ENCODE data around the gene ARFGEF3. TPM values are rescaled to one million over a fixed set of nuclear protein-coding genes. Genes with fewer than 3 reads are reported as not detected.

Gene ARFGEF3
- total and polyA plus RNA-seq, 2 experiments from 2014 or later = 5.8 to 24.6 TPM

DNA sequence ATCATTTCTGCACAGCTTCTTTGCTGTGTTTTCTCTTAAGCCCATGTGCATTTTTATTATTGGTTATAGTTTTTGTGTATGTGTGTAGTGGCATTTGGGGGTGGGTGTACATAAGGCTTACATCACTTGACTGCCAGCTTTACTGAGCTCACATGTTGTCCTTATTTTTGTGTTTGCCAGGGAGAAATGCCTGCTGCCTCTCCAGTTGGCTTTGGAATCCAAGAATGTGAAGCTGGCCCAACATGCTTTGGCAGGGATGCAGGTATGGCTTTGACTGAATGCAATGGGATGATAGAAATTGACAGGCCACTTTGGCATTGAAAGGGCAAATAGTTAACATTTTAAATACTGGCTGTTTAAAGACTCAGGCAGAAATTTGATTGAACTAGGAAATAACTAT, 45.1 kb downstream of the ARFGEF3 start:
- no peaks in the 10 kb centered on the region for H3K79me2 ChIP-seq (replicated peaks; ENCODE audit: insufficient read depth)
- no peaks in the 10 kb centered on the region for H3K36me3 ChIP-seq (ENCODE audit: insufficient read depth)
- H3F3A ChIP-seq (replicated peaks; ENCODE audit: low read depth) = no peaks in the 10 kb centered on the region
- H3K4me3 Mint-ChIP-seq = no peak overlapping the region
- H3K36me3 Mint-ChIP-seq (ENCODE audit: low read depth) = no peaks in the 10 kb centered on the region
- TF ChIP-seq CREB1 (CRISPR knock-in tag; IDR thresholded peaks at IDR 0.05; ENCODE audit: low read depth) = no peak
- TF ChIP-seq, protein P1, sequence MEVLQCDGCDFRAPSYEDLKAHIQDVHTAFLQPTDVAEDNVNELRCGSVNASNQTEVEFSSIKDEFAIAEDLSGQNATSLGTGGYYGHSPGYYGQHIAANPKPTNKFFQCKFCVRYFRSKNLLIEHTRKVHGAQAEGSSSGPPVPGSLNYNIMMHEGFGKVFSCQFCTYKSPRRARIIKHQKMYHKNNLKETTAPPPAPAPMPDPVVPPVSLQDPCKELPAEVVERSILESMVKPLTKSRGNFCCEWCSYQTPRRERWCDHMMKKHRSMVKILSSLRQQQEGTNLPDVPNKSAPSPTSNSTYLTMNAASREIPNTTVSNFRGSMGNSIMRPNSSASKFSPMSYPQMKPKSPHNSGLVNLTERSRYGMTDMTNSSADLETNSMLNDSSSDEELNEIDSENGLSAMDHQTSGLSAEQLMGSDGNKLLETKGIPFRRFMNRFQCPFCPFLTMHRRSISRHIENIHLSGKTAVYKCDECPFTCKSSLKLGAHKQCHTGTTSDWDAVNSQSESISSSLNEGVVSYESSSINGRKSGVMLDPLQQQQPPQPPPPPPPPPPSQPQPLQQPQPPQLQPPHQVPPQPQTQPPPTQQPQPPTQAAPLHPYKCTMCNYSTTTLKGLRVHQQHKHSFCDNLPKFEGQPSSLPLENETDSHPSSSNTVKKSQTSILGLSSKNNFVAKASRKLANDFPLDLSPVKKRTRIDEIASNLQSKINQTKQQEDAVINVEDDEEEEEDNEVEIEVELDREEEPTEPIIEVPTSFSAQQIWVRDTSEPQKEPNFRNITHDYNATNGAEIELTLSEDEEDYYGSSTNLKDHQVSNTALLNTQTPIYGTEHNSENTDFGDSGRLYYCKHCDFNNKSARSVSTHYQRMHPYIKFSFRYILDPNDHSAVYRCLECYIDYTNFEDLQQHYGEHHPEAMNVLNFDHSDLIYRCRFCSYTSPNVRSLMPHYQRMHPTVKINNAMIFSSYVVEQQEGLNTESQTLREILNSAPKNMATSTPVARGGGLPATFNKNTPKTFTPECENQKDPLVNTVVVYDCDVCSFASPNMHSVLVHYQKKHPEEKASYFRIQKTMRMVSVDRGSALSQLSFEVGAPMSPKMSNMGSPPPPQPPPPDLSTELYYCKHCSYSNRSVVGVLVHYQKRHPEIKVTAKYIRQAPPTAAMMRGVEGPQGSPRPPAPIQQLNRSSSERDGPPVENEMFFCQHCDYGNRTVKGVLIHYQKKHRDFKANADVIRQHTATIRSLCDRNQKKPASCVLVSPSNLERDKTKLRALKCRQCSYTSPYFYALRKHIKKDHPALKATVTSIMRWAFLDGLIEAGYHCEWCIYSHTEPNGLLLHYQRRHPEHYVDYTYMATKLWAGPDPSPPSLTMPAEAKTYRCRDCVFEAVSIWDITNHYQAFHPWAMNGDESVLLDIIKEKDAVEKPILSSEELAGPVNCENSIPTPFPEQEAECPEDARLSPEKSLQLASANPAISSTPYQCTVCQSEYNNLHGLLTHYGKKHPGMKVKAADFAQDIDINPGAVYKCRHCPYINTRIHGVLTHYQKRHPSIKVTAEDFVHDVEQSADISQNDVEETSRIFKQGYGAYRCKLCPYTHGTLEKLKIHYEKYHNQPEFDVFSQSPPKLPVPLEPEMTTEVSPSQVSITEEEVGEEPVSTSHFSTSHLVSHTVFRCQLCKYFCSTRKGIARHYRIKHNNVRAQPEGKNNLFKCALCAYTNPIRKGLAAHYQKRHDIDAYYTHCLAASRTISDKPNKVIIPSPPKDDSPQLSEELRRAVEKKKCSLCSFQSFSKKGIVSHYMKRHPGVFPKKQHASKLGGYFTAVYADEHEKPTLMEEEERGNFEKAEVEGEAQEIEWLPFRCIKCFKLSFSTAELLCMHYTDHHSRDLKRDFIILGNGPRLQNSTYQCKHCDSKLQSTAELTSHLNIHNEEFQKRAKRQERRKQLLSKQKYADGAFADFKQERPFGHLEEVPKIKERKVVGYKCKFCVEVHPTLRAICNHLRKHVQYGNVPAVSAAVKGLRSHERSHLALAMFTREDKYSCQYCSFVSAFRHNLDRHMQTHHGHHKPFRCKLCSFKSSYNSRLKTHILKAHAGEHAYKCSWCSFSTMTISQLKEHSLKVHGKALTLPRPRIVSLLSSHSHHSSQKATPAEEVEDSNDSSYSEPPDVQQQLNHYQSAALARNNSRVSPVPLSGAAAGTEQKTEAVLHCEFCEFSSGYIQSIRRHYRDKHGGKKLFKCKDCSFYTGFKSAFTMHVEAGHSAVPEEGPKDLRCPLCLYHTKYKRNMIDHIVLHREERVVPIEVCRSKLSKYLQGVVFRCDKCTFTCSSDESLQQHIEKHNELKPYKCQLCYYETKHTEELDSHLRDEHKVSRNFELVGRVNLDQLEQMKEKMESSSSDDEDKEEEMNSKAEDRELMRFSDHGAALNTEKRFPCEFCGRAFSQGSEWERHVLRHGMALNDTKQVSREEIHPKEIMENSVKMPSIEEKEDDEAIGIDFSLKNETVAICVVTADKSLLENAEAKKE (CRISPR knock-in tag; IDR thresholded peaks at IDR 0.05) = no peak
- TF ChIP-seq, protein P2, sequence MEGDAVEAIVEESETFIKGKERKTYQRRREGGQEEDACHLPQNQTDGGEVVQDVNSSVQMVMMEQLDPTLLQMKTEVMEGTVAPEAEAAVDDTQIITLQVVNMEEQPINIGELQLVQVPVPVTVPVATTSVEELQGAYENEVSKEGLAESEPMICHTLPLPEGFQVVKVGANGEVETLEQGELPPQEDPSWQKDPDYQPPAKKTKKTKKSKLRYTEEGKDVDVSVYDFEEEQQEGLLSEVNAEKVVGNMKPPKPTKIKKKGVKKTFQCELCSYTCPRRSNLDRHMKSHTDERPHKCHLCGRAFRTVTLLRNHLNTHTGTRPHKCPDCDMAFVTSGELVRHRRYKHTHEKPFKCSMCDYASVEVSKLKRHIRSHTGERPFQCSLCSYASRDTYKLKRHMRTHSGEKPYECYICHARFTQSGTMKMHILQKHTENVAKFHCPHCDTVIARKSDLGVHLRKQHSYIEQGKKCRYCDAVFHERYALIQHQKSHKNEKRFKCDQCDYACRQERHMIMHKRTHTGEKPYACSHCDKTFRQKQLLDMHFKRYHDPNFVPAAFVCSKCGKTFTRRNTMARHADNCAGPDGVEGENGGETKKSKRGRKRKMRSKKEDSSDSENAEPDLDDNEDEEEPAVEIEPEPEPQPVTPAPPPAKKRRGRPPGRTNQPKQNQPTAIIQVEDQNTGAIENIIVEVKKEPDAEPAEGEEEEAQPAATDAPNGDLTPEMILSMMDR (conservative IDR thresholded peaks at IDR 0.05; ENCODE audit: low read depth in 2 of 2) = no peak
- no peaks in the 10 kb centered on the region for H3K9me2 ChIP-seq (ENCODE audit: insufficient read depth)
- no peaks in the 10 kb centered on the region for H4K20me1 ChIP-seq (replicated peaks; ENCODE audit: insufficient read depth)
- peaks cover 18% of the 10 kb centered on the region for H3K4me1 Mint-ChIP-seq
- ATAC-seq (no peak), DNase-seq (ENCODE audit: low spot score) (no peak)
- H3K27ac ChIP-seq (ENCODE audit: low read depth) = no peak overlapping the region
- no peak overlapping the region for H3K4me2 ChIP-seq
- H3K4me1 ChIP-seq (ENCODE audit: insufficient read depth) = no peaks in the 10 kb centered on the region
- H2AFZ ChIP-seq = no peak overlapping the region
- H3K27me3 Mint-ChIP-seq (ENCODE audit: insufficient read depth, low read depth, poor library complexity) = no peaks in the 10 kb centered on the region
- H3K27me3 ChIP-seq (ENCODE audit: insufficient read depth) = no peaks in the 10 kb centered on the region
- no peak overlapping the region for H3K4me3 ChIP-seq
- no peak overlapping the region for H3K27ac Mint-ChIP-seq
- H3K9me3 Mint-ChIP-seq = no peaks in the 10 kb centered on the region

DNA sequence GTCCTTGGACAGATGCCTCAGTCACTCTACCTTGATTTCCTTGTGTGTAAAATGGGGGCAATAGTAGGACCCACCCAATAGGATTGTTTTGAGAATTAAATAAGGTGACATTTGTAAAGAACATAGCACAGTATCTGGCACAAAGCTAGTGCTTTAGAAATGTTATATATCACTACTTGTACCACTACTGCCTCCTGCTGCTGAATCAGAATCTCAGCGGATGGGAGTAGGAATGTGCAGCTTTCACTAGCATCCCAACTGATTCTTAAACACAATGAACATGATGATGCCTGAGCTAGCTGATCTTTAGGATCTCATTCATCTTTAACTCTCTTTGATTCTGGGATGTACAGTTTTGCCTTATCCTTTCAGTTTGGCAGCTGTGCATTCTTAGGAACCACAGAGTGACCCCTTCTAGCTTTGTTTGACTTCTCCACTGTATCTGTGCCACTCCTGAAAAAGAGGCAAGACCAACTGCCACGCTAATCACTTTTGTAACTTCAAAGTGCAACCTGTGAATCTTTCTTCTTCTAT, 49.4 kb downstream of the ARFGEF3 start:
- no peak overlapping the region for H3K27ac Mint-ChIP-seq
- H3K36me3 Mint-ChIP-seq (ENCODE audit: low read depth) = no peaks in the 10 kb centered on the region
- H3K9me3 Mint-ChIP-seq = no peaks in the 10 kb centered on the region
- H2AFZ ChIP-seq = no peak overlapping the region
- H3K4me1 ChIP-seq (ENCODE audit: insufficient read depth) = no peaks in the 10 kb centered on the region
- H3K9me2 ChIP-seq (ENCODE audit: insufficient read depth) = no peaks in the 10 kb centered on the region
- no peaks in the 10 kb centered on the region for H3K36me3 ChIP-seq (ENCODE audit: insufficient read depth)
- no peak overlapping the region for H3K4me3 ChIP-seq
- no peak overlapping the region for H3K27ac ChIP-seq (ENCODE audit: low read depth)
- DNase-seq (ENCODE audit: low spot score) (peak; percentile 53), ATAC-seq (peak; percentile 74)
- peaks cover 3% of the 10 kb centered on the region for H3K27me3 Mint-ChIP-seq (ENCODE audit: insufficient read depth, low read depth, poor library complexity)
- no peak overlapping the region for H3K4me3 Mint-ChIP-seq
- no peak overlapping the region for H3K4me2 ChIP-seq
- H4K20me1 ChIP-seq (replicated peaks; ENCODE audit: insufficient read depth) = no peaks in the 10 kb centered on the region
- H3K4me1 Mint-ChIP-seq = peaks cover 22% of the 10 kb centered on the region
- H3K27me3 ChIP-seq (ENCODE audit: insufficient read depth) = no peaks in the 10 kb centered on the region
- no peaks in the 10 kb centered on the region for H3F3A ChIP-seq (replicated peaks; ENCODE audit: low read depth)
- no peaks in the 10 kb centered on the region for H3K79me2 ChIP-seq (replicated peaks; ENCODE audit: insufficient read depth)
- no peak for TF ChIP-seq EZH2 (IDR thresholded peaks at IDR 0.05; ENCODE audit: low read depth, unreplicated experiment)
